GM23338 (cell line): ENCODE data around the gene DCLK2. TPM values are rescaled to one million over a fixed set of nuclear protein-coding genes. Genes with fewer than 3 reads are reported as not detected.

Source experiments
- ATAC-seq: fragments of 200-7000 bp; cut with Tn5 transposase; 3 replicates; pipeline ENCODE4 v1.9.1; 2020
- DNase-seq: peaks from one replicate; pipeline ENCODE4 v3.0.0-alpha.2; 2015; ENCODE audit warnings: low spot score
- H2AFZ ChIP-seq: fragments of 200-600 bp; sonication (generic); 2 replicates; pipeline ENCODE4 v1.8.0; 2016; ENCODE audit warnings: antibody characterized with exemption, mild to moderate bottlenecking, moderate library complexity
- H3F3A ChIP-seq: fragments of 200-600 bp; sonication (generic); replicated peaks from 2 replicates; pipeline ENCODE4 v1.8.0; 2017; ENCODE audit warnings: antibody characterized with exemption, mixed run types, low read depth
- H3K27ac ChIP-seq: fragments of 200-600 bp; sonication (generic); 2 replicates; pipeline ENCODE4 v1.6.1; 2016; ENCODE audit warnings: low read depth
- H3K27me3 ChIP-seq: fragments of 200-600 bp; sonication (generic); 2 replicates; pipeline ENCODE4 v1.8.0; 2016; ENCODE audit warnings: mild to moderate bottlenecking, mixed run types, moderate library complexity; ENCODE audit not compliant: insufficient read depth
- H3K36me3 ChIP-seq: fragments of 200-600 bp; sonication (generic); 2 replicates; pipeline ENCODE4 v1.8.0; 2016; ENCODE audit warnings: mild to moderate bottlenecking; ENCODE audit not compliant: insufficient read depth
- H3K4me1 ChIP-seq: fragments of 200-600 bp; sonication (generic); 2 replicates; pipeline ENCODE4 v1.8.0; 2016; ENCODE audit warnings: mild to moderate bottlenecking, moderate library complexity; ENCODE audit not compliant: insufficient read depth
- H3K4me2 ChIP-seq: fragments of 200-600 bp; sonication (generic); 2 replicates; pipeline ENCODE4 v1.7.1; 2017; ENCODE audit warnings: mixed run types
- H3K4me3 ChIP-seq: fragments of 200-600 bp; sonication (generic); 2 replicates; pipeline ENCODE4 v1.6.1; 2016; ENCODE audit warnings: mixed run types
- H3K79me2 ChIP-seq: fragments of 200-600 bp; sonication (generic); replicated peaks from 2 replicates; pipeline ENCODE4 v1.8.0; 2017; ENCODE audit warnings: mild to moderate bottlenecking; ENCODE audit not compliant: insufficient read depth
- H3K9me2 ChIP-seq: fragments of 200-600 bp; sonication (generic); 2 replicates; pipeline ENCODE4 v1.8.0; 2017; ENCODE audit not compliant: insufficient read depth
- H4K20me1 ChIP-seq: fragments of 200-600 bp; sonication (generic); replicated peaks from 2 replicates; pipeline ENCODE4 v1.8.0; 2017; ENCODE audit warnings: mild to moderate bottlenecking; ENCODE audit not compliant: insufficient read depth
- H3K27ac Mint-ChIP-seq: 2 replicates; pipeline ENCODE4 v1.8.0; 2020; ENCODE audit warnings: inconsistent platforms, mild to moderate bottlenecking, moderate library complexity, mixed read lengths
- H3K27me3 Mint-ChIP-seq: 3 replicates; pipeline ENCODE4 v1.8.0; 2022; ENCODE audit warnings: low read depth, mild to moderate bottlenecking, moderate library complexity, mixed read lengths, inconsistent platforms; ENCODE audit not compliant: insufficient read depth, poor library complexity
- H3K36me3 Mint-ChIP-seq: 3 replicates; pipeline ENCODE4 v1.8.0; 2021; ENCODE audit warnings: low read depth, mild to moderate bottlenecking, inconsistent platforms, moderate library complexity, mixed read lengths
- H3K4me1 Mint-ChIP-seq: 3 replicates; pipeline ENCODE4 v1.8.0; 2020; ENCODE audit warnings: mild to moderate bottlenecking, inconsistent platforms, mixed read lengths
- H3K4me3 Mint-ChIP-seq: 3 replicates; pipeline ENCODE4 v1.8.0; 2021; ENCODE audit warnings: moderate library complexity, mild to moderate bottlenecking, inconsistent platforms, mixed read lengths
- H3K9me3 Mint-ChIP-seq: 3 replicates; pipeline ENCODE4 v1.8.0; 2020; ENCODE audit warnings: moderate library complexity, mild to moderate bottlenecking, inconsistent platforms, mixed read lengths
- NANOG ChIP-seq: IDR thresholded peaks from 2 replicates; pipeline ENCODE4 v1.6.1; 2016; ENCODE audit warnings: antibody characterized with exemption, borderline replicate concordance
- POLR2AphosphoS5 ChIP-seq: IDR thresholded peaks from 2 replicates; pipeline ENCODE4 v1.6.1; 2016; ENCODE audit warnings: antibody characterized with exemption, low read depth
- ZNF114 ChIP-seq: fragments of 250-450 bp; sonication (Bioruptor Pico); IDR thresholded peaks from 2 replicates; pipeline ENCODE4 v1.5.0; 2020; ENCODE audit warnings: mild to moderate bottlenecking, moderate library complexity
- ZNF331 ChIP-seq: fragments of 250-450 bp; sonication (Bioruptor Pico); IDR thresholded peaks from 2 replicates; pipeline ENCODE4 v1.5.0; 2020; ENCODE audit warnings: low read depth, mild to moderate bottlenecking, moderate library complexity
- polyA plus RNA-seq: library from polyadenylated mRNA; unstranded; fragments of >200 nt; fragmentation: Nextera tagmentation; extraction: Ambion mirVana; gene quantifications from 2 replicates; pipeline ENCODE4 v1.2.1, GENCODE V29; 2016
- total RNA-seq: library from RNA; depleted of rRNA; stranded (reverse); fragments of >200 nt; shearing (Covaris generic); gene quantifications from 2 replicates; pipeline ENCODE4 v1.2.3, GENCODE V29; 2014
- TF ChIP-seq, protein P1 (sequence below): fragments of 250-450 bp; sonication (Bioruptor Pico); IDR thresholded peaks from 2 replicates; pipeline ENCODE4 v1.5.0; 2020; ENCODE audit warnings: mild to moderate bottlenecking, moderate library complexity
- TF ChIP-seq, protein P2 (sequence below): IDR thresholded peaks from one replicate; pipeline ENCODE4 v1.6.1; 2018; ENCODE audit warnings: antibody characterized with exemption; ENCODE audit not compliant: unreplicated experiment

Gene DCLK2
- total and polyA plus RNA-seq, 2 experiments from 2014 or later, result 0.49 TPM; not detected in 1

GRCh38 chr4:150139297-150139865 is 61.1 kb downstream of the DCLK2 start (continued):
- TF ChIP-seq, protein P1, sequence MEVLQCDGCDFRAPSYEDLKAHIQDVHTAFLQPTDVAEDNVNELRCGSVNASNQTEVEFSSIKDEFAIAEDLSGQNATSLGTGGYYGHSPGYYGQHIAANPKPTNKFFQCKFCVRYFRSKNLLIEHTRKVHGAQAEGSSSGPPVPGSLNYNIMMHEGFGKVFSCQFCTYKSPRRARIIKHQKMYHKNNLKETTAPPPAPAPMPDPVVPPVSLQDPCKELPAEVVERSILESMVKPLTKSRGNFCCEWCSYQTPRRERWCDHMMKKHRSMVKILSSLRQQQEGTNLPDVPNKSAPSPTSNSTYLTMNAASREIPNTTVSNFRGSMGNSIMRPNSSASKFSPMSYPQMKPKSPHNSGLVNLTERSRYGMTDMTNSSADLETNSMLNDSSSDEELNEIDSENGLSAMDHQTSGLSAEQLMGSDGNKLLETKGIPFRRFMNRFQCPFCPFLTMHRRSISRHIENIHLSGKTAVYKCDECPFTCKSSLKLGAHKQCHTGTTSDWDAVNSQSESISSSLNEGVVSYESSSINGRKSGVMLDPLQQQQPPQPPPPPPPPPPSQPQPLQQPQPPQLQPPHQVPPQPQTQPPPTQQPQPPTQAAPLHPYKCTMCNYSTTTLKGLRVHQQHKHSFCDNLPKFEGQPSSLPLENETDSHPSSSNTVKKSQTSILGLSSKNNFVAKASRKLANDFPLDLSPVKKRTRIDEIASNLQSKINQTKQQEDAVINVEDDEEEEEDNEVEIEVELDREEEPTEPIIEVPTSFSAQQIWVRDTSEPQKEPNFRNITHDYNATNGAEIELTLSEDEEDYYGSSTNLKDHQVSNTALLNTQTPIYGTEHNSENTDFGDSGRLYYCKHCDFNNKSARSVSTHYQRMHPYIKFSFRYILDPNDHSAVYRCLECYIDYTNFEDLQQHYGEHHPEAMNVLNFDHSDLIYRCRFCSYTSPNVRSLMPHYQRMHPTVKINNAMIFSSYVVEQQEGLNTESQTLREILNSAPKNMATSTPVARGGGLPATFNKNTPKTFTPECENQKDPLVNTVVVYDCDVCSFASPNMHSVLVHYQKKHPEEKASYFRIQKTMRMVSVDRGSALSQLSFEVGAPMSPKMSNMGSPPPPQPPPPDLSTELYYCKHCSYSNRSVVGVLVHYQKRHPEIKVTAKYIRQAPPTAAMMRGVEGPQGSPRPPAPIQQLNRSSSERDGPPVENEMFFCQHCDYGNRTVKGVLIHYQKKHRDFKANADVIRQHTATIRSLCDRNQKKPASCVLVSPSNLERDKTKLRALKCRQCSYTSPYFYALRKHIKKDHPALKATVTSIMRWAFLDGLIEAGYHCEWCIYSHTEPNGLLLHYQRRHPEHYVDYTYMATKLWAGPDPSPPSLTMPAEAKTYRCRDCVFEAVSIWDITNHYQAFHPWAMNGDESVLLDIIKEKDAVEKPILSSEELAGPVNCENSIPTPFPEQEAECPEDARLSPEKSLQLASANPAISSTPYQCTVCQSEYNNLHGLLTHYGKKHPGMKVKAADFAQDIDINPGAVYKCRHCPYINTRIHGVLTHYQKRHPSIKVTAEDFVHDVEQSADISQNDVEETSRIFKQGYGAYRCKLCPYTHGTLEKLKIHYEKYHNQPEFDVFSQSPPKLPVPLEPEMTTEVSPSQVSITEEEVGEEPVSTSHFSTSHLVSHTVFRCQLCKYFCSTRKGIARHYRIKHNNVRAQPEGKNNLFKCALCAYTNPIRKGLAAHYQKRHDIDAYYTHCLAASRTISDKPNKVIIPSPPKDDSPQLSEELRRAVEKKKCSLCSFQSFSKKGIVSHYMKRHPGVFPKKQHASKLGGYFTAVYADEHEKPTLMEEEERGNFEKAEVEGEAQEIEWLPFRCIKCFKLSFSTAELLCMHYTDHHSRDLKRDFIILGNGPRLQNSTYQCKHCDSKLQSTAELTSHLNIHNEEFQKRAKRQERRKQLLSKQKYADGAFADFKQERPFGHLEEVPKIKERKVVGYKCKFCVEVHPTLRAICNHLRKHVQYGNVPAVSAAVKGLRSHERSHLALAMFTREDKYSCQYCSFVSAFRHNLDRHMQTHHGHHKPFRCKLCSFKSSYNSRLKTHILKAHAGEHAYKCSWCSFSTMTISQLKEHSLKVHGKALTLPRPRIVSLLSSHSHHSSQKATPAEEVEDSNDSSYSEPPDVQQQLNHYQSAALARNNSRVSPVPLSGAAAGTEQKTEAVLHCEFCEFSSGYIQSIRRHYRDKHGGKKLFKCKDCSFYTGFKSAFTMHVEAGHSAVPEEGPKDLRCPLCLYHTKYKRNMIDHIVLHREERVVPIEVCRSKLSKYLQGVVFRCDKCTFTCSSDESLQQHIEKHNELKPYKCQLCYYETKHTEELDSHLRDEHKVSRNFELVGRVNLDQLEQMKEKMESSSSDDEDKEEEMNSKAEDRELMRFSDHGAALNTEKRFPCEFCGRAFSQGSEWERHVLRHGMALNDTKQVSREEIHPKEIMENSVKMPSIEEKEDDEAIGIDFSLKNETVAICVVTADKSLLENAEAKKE (CRISPR knock-in tag), result no peak
- TF ChIP-seq, protein P2, sequence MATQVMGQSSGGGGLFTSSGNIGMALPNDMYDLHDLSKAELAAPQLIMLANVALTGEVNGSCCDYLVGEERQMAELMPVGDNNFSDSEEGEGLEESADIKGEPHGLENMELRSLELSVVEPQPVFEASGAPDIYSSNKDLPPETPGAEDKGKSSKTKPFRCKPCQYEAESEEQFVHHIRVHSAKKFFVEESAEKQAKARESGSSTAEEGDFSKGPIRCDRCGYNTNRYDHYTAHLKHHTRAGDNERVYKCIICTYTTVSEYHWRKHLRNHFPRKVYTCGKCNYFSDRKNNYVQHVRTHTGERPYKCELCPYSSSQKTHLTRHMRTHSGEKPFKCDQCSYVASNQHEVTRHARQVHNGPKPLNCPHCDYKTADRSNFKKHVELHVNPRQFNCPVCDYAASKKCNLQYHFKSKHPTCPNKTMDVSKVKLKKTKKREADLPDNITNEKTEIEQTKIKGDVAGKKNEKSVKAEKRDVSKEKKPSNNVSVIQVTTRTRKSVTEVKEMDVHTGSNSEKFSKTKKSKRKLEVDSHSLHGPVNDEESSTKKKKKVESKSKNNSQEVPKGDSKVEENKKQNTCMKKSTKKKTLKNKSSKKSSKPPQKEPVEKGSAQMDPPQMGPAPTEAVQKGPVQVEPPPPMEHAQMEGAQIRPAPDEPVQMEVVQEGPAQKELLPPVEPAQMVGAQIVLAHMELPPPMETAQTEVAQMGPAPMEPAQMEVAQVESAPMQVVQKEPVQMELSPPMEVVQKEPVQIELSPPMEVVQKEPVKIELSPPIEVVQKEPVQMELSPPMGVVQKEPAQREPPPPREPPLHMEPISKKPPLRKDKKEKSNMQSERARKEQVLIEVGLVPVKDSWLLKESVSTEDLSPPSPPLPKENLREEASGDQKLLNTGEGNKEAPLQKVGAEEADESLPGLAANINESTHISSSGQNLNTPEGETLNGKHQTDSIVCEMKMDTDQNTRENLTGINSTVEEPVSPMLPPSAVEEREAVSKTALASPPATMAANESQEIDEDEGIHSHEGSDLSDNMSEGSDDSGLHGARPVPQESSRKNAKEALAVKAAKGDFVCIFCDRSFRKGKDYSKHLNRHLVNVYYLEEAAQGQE, result no peak
- TF ChIP-seq POLR2AphosphoS5, result no peak

GRCh38 chr4:150140774-150141400 is 62.6 kb downstream of the DCLK2 start:
- Mint-ChIP-seq H3K27me3 (no peaks in the 10 kb centered on the region), H3K4me3 (no peak overlapping the region), H3K4me1 (no peaks in the 10 kb centered on the region), H3K36me3 (peaks cover 9% of the 10 kb centered on the region; the same call in 2 of the 3 replicates), H3K9me3 (peaks cover 21% of the 10 kb centered on the region), H3K27ac (no peak overlapping the region)
- no peaks in the 10 kb centered on the region for H4K20me1 ChIP-seq
- DNase-seq (no peak), ATAC-seq (no peak)
- H3K4me3 ChIP-seq, result no peak overlapping the region
- no peaks in the 10 kb centered on the region for H3K79me2 ChIP-seq
- H3K9me2 ChIP-seq, result no peaks in the 10 kb centered on the region
- H2AFZ ChIP-seq, result no peak overlapping the region
- H3K27ac ChIP-seq, result no peak overlapping the region
- no peaks in the 10 kb centered on the region for H3K36me3 ChIP-seq
- H3F3A ChIP-seq, result no peaks in the 10 kb centered on the region
- H3K4me2 ChIP-seq, result no peak overlapping the region
- no peak for TF ChIP-seq ZNF331 (CRISPR knock-in tag)
- no peak for TF ChIP-seq NANOG
- TF ChIP-seq ZNF114 (CRISPR knock-in tag), result no peak
- H3K4me1 ChIP-seq, result no peaks in the 10 kb centered on the region
- no peaks in the 10 kb centered on the region for H3K27me3 ChIP-seq
